SK-N-SH (cell line): Measurements from ENCODE around the gene SLCO3A1. TPM values are rescaled to one million over a fixed set of nuclear protein-coding genes. Genes with fewer than 3 reads are reported as not detected.

ENCODE experiments used
- CTCF ChIA-PET: fragments of 300-600, 350-600 bp; formaldehyde crosslinking; extraction: SDS; loops from one replicate; lab custom pipeline; 2021; lab: Yijun Ruan, JAX
- POLR2A ChIA-PET: fragments of 350-600 bp; sonication (Branson Sonifier 250); formaldehyde crosslinking; extraction: SDS; loops from one replicate; lab custom pipeline; 2020; ENCODE audit warnings: antibody characterized with exemption, inconsistent platforms; lab: Yijun Ruan, JAX
- DNase-seq: peaks from one replicate; pipeline ENCODE4 v3.0.0; 2012
- H2AFZ ChIP-seq: fragments of 200-600 bp; sonication (generic); 2 replicates; pipeline ENCODE4 v1.8.1; 2016; ENCODE audit warnings: antibody characterized with exemption, mild to moderate bottlenecking, low read depth
- H3F3A ChIP-seq: fragments of 200-600 bp; sonication (generic); replicated peaks from 2 replicates; pipeline ENCODE3; 2016; ENCODE audit warnings: antibody characterized with exemption, mild to moderate bottlenecking; ENCODE audit not compliant: insufficient read depth
- H3K27ac ChIP-seq, 2 experiments: fragments of 200-500 bp in 1 of 2; fragments of 200-600 bp in 1 of 2; sonication (Bioruptor generic) in 1 of 2; sonication (generic), shearing (Covaris generic) in 1 of 2; 2 replicates each; pipeline versions ENCODE4 v1.5.1 to v1.6.1; 2014 to 2016; ENCODE audit warnings: low read depth in 2 of 2, inconsistent platforms in 1 of 2, low read length in 1 of 2, mild to moderate bottlenecking in 1 of 2, mixed read lengths in 1 of 2
- H3K27me3 ChIP-seq: fragments of 200-600 bp; sonication (generic), shearing (Covaris generic); 2 replicates; pipeline ENCODE4 v1.6.1; 2016; ENCODE audit warnings: mixed run types; ENCODE audit not compliant: insufficient read depth
- H3K36me3 ChIP-seq, 2 experiments: fragments of 200-500 bp in 1 of 2; fragments of 200-600 bp in 1 of 2; sonication (Bioruptor generic) in 1 of 2; sonication (generic) in 1 of 2; replicated peaks in 1 of 2; 2 replicates each; pipeline versions ENCODE3 to v1.5.1; 2014 to 2016; ENCODE audit warnings: low read length in 1 of 2, mild to moderate bottlenecking in 1 of 2; ENCODE audit not compliant: insufficient read depth in 2 of 2, control insufficient read depth in 1 of 2
- H3K4me1 ChIP-seq, 2 experiments: fragments of 200-500 bp in 1 of 2; fragments of 200-600 bp in 1 of 2; sonication (Bioruptor generic) in 1 of 2; sonication (generic), shearing (Covaris generic) in 1 of 2; 2 replicates each; pipeline versions ENCODE4 v1.5.1 to v1.6.1; 2014 to 2016; ENCODE audit warnings: low read depth in 1 of 2, low read length in 1 of 2, mixed run types in 1 of 2; ENCODE audit not compliant: insufficient read depth in 2 of 2, control insufficient read depth in 1 of 2
- H3K4me2 ChIP-seq: fragments of 200-600 bp; sonication (generic), shearing (Covaris generic); 2 replicates; pipeline ENCODE4 v1.6.1; 2017; ENCODE audit warnings: mixed run types
- H3K4me3 ChIP-seq, 2 experiments: fragments of 200-500 bp in 1 of 2; fragments of 200-600 bp in 1 of 2; sonication (Bioruptor generic) in 1 of 2; sonication (generic), shearing (Covaris generic) in 1 of 2; 2 replicates each; pipeline versions ENCODE4 v1.5.1 to v1.8.1; 2014 to 2016; ENCODE audit warnings: low read depth in 2 of 2, inconsistent platforms in 1 of 2, low read length in 1 of 2, mild to moderate bottlenecking in 1 of 2, mixed read lengths in 1 of 2, moderate library complexity in 1 of 2
- H3K79me2 ChIP-seq: fragments of 200-600 bp; sonication (generic); 2 replicates; pipeline ENCODE4 v1.8.1; 2017; ENCODE audit warnings: mild to moderate bottlenecking; ENCODE audit not compliant: insufficient read depth
- H3K9ac ChIP-seq: fragments of 200-600 bp; sonication (generic); 2 replicates; pipeline ENCODE4 v1.6.1; 2017; ENCODE audit warnings: mixed run types
- H3K9me2 ChIP-seq: fragments of 200-600 bp; sonication (generic); 2 replicates; pipeline ENCODE4 v1.6.1; 2017; ENCODE audit warnings: mixed run types
- H3K9me3 ChIP-seq: fragments of 200-600 bp; sonication (generic); 2 replicates; pipeline ENCODE4 v1.6.1; 2017; ENCODE audit warnings: mixed run types, mild to moderate bottlenecking, moderate library complexity
- H4K20me1 ChIP-seq: fragments of 200-600 bp; sonication (generic); 2 replicates; pipeline ENCODE4 v1.6.1; 2017; ENCODE audit warnings: mild to moderate bottlenecking, mixed run types; ENCODE audit not compliant: insufficient read depth
- GABPA ChIP-seq: IDR thresholded peaks from 2 replicates; pipeline ENCODE4 v1.4.0; 2012; ENCODE audit warnings: low read depth, mild to moderate bottlenecking
- JUND ChIP-seq: IDR thresholded peaks from 2 replicates; pipeline ENCODE4 v1.4.0; 2012
- MEF2A ChIP-seq: IDR thresholded peaks from 2 replicates; pipeline ENCODE4 v1.4.0; 2012; ENCODE audit warnings: low read depth, borderline replicate concordance
- NFIC ChIP-seq: IDR thresholded peaks from 2 replicates; pipeline ENCODE4 v1.4.0; 2012; ENCODE audit warnings: borderline replicate concordance
- NRF1 ChIP-seq: IDR thresholded peaks from 2 replicates; pipeline ENCODE4 v1.6.1; 2012; ENCODE audit warnings: low read depth, mild to moderate bottlenecking, low read length
- PBX3 ChIP-seq: IDR thresholded peaks from 2 replicates; pipeline ENCODE4; 2012
- RAD21 ChIP-seq: IDR thresholded peaks from 2 replicates; pipeline ENCODE4 v1.6.1; 2012; ENCODE audit warnings: mild to moderate bottlenecking, low read length
- REST ChIP-seq: IDR thresholded peaks from 2 replicates; pipeline ENCODE4 v1.6.1; 2012; ENCODE audit warnings: mild to moderate bottlenecking, low read depth, low read length, moderate library complexity
- TAF1 ChIP-seq: IDR thresholded peaks from 2 replicates; pipeline ENCODE4 v1.6.1; 2012; ENCODE audit warnings: low read depth, mild to moderate bottlenecking, low read length, moderate library complexity, borderline replicate concordance
- TEAD4 ChIP-seq: IDR thresholded peaks from 2 replicates; pipeline ENCODE4 v1.4.0; 2012; ENCODE audit warnings: mild to moderate bottlenecking, borderline replicate concordance; ENCODE audit not compliant: insufficient read depth
- USF2 ChIP-seq: fragments of 150-350 bp; IDR thresholded peaks from 2 replicates; pipeline ENCODE4 v1.6.1; 2017; ENCODE audit warnings: antibody characterized with exemption, low read length, low read depth, borderline replicate concordance
- WGBS: methylation state at CpG from one replicate; pipeline ENCODE4 v1.1.6; 2017; ENCODE audit warnings: low lambda C conversion rate; 5-methylcytosine and 5-hydroxymethylcytosine counted together
- polyA plus RNA-seq, 3 experiments: library from polyadenylated mRNA; depleted of rRNA; stranded (reverse); fragments of >200 nt; gene quantifications; 2 replicates each; pipeline ENCODE4 v1.2.3, GENCODE V29; 2012

SLCO3A1 gene
- polyA plus RNA-seq, 1 of the 3 experiments (the other 2 are of a cell fraction) = 19.7 TPM

GRCh38 chr15:91946075-91946474, 92.6 kb downstream of the SLCO3A1 start:
- Histone ChIP-seq H3K4me1 (peaks cover 13 to 19% of the 10 kb centered on the region in 2 experiments), H3K36me3 (no peaks in the 10 kb centered on the region), H2AFZ (no peak overlapping the region), H3K79me2 (peaks cover 34% of the 10 kb centered on the region), H3K9ac (no peak overlapping the region), H4K20me1 (0 out of 2 replicates have a peak, but pooled peaks cover 5% of the 10 kb centered on the region), H3K27me3 (no peaks in the 10 kb centered on the region), H3K4me3 (no peak overlapping the region), H3K4me2 (no peak overlapping the region), H3K27ac (no peak overlapping the region), H3K9me2 (no peaks in the 10 kb centered on the region), H3K9me3 (no peaks in the 10 kb centered on the region), H3F3A (peaks cover 5% of the 10 kb centered on the region)
- no peak for DNase-seq
- POLR2A ChIA-PET = no interaction called here
- 64% methylated on average over 6 of the region's 6 CpGs for WGBS
- TF ChIP-seq TAF1 (no peak), REST (no peak), GABPA (no peak), PBX3 (no peak), MEF2A (no peak), NFIC (no peak), USF2 (no peak), NRF1 (no peak), JUND (no peak)
- CTCF ChIA-PET = no interaction called here

- Histone ChIP-seq H3K27ac (no peak overlapping the region), H3K9me2 (no peaks in the 10 kb centered on the region), H3K9me3 (no peaks in the 10 kb centered on the region), H3K4me2 (no peak overlapping the region), H3F3A (peaks cover 5% of the 10 kb centered on the region), H3K4me1 (peaks cover 13 to 17% of the 10 kb centered on the region in 2 experiments), H4K20me1 (0 out of 2 replicates have a peak, but pooled peaks cover 5% of the 10 kb centered on the region), H3K27me3 (no peaks in the 10 kb centered on the region), H3K4me3 (no peak overlapping the region), H3K36me3 (no peaks in the 10 kb centered on the region), H3K79me2 (peaks cover 35% of the 10 kb centered on the region), H2AFZ (no peak overlapping the region), H3K9ac (no peak overlapping the region)
- ChIA-PET POLR2A (no interaction called here), CTCF (interaction anchor here (1.0 kb wide), 1 partner anchor 98 kb away, joined by 3 read pairs; no protein-coding TSS in a partner anchor)
- TF ChIP-seq RAD21 (0 out of 2 replicates have a peak, but pooled peaks have one; percentile 9), TEAD4 (no peak)
- DNase-seq = no peak
- WGBS = 90% methylated on average over 16 of the region's 16 CpGs
These were observed 93.2 kb downstream of the SLCO3A1 start for GRCh38 chr15:91946581-91947292.
